Fibroblast of lung (primary cell): Measurements from ENCODE around the gene FBXO41. TPM values are rescaled to one million over a fixed set of nuclear protein-coding genes. Genes with fewer than 3 reads are reported as not detected.

ENCODE experiments used
- DNase-seq, 2 donors: peaks; one replicate each; pipeline versions ENCODE4 v3.0.0 to v3.0.0-alpha.2; 2010; ENCODE audit warnings: low read depth in 2 of 2
- H2AFZ ChIP-seq: 2 replicates; pipeline ENCODE4 v1.5.1; 2012; ENCODE audit warnings: low read length, control low read depth, inconsistent platforms
- H3K27ac ChIP-seq: 2 replicates; pipeline ENCODE4 v1.5.1; 2011; ENCODE audit warnings: low read length, control low read depth; ENCODE audit not compliant: insufficient read depth
- H3K27me3 ChIP-seq: 2 replicates; pipeline ENCODE4 v1.5.1; 2011; ENCODE audit warnings: mild to moderate bottlenecking, low read length; ENCODE audit not compliant: control insufficient read depth, insufficient read depth
- H3K36me3 ChIP-seq: 2 replicates; pipeline ENCODE4 v1.5.1; 2011; ENCODE audit warnings: low read length; ENCODE audit not compliant: control insufficient read depth, insufficient read depth
- H3K4me1 ChIP-seq: 2 replicates; pipeline ENCODE4 v1.5.1; 2011; ENCODE audit warnings: low read length; ENCODE audit not compliant: control insufficient read depth, insufficient read depth; ENCODE audit errors: extremely low read depth
- H3K4me2 ChIP-seq: 2 replicates; pipeline ENCODE4 v1.5.1; 2011; ENCODE audit warnings: low read length, control low read depth; ENCODE audit not compliant: insufficient read depth; ENCODE audit errors: extremely low read depth
- H3K4me3 ChIP-seq, 4 experiments: fragments of 200-600 bp in 1 of 4; sonication (generic) in 1 of 4; replicated peaks in 1 of 4; 2 replicates each; pipeline ENCODE4 v1.5.1; 2011 to 2016; ENCODE audit warnings: low read length in 4 of 4, low read depth in 3 of 4, mild to moderate bottlenecking in 3 of 4, control low read depth in 2 of 4, inconsistent platforms in 1 of 4, mixed read lengths in 1 of 4; ENCODE audit not compliant: insufficient read depth in 1 of 4; ENCODE audit errors: control extremely low read depth in 1 of 4
- H3K79me2 ChIP-seq: 2 replicates; pipeline ENCODE4 v1.5.1; 2012; ENCODE audit warnings: mild to moderate bottlenecking, low read length, inconsistent platforms; ENCODE audit not compliant: control insufficient read depth, insufficient read depth
- H3K9ac ChIP-seq: 2 replicates; pipeline ENCODE4 v1.5.1; 2011; ENCODE audit warnings: mild to moderate bottlenecking, low read length, control low read depth; ENCODE audit not compliant: insufficient read depth
- H3K9me3 ChIP-seq: 2 replicates; pipeline ENCODE4 v1.5.1; 2012; ENCODE audit warnings: low read depth, low read length; ENCODE audit not compliant: control insufficient read depth, insufficient read depth
- H4K20me1 ChIP-seq: 2 replicates; pipeline ENCODE4 v1.5.1; 2011; ENCODE audit warnings: low read length; ENCODE audit not compliant: control insufficient read depth, insufficient read depth; ENCODE audit errors: extremely low read depth
- CTCF ChIP-seq, 2 donors: IDR thresholded peaks in 1 of 2; conservative IDR thresholded peaks in 1 of 2; 1 replicate in 1 of 2; 2 replicates in 1 of 2; pipeline ENCODE4 v1.5.1; 2011 to 2012; ENCODE audit warnings: low read length in 2 of 2, control low read depth in 1 of 2, inconsistent platforms in 1 of 2, low read depth in 1 of 2, mild to moderate bottlenecking in 1 of 2
- EZH2 ChIP-seq: IDR thresholded peaks from 2 replicates; pipeline ENCODE4 v1.5.1; 2012; ENCODE audit warnings: low read length, control low read depth, mild to moderate bottlenecking; ENCODE audit errors: missing control alignments
- polyA plus RNA-seq, 2 donors: library from polyadenylated mRNA; depleted of rRNA in 1 of 2; stranded (reverse) in 1 of 2; unstranded in 1 of 2; fragments of >200 nt; gene quantifications; 2 replicates each; pipeline ENCODE4 v1.2.1, GENCODE V29; 2011 to 2012; ENCODE audit warnings: missing spikeins in 1 of 2
- total RNA-seq: library from RNA; depleted of rRNA; stranded (reverse); fragments of >200 nt; gene quantifications from 2 replicates; pipeline ENCODE4 v1.2.1, GENCODE V29; 2014

Gene FBXO41
- total and polyA plus RNA-seq, 2 donors (not counting 1 experiment from before 2014, with no cell fraction given): 0.51 to 1.2 TPM

GRCh38 chr2:73281244-73281643, 3.0 kb downstream of the FBXO41 start:
- no peak overlapping the region for H3K9ac ChIP-seq
- H2AFZ ChIP-seq: no peak overlapping the region
- no peaks in the 10 kb centered on the region for H3K9me3 ChIP-seq
- H3K4me3 ChIP-seq: no peak overlapping the region
- no peak overlapping the region for H3K4me2 ChIP-seq
- H3K4me1 ChIP-seq: no peaks in the 10 kb centered on the region
- no peak overlapping the region for H3K27ac ChIP-seq
- TF ChIP-seq EZH2 (no peak), CTCF (conservative IDR thresholded peaks at IDR 0.05 in 1 of 2, IDR thresholded peaks at IDR 0.05 in 1 of 2; ENCODE audit: low read depth in 1 of 2, low read length in 2 of 2) (no peak)
- no peaks in the 10 kb centered on the region for H4K20me1 ChIP-seq
- no peaks in the 10 kb centered on the region for H3K36me3 ChIP-seq
- no peaks in the 10 kb centered on the region for H3K79me2 ChIP-seq
- H3K27me3 ChIP-seq: peaks cover 26% of the 10 kb centered on the region
- no peak for DNase-seq

GRCh38 chr2:73279852-73280251, 4.4 kb downstream of the FBXO41 start:
- H3K9ac ChIP-seq: no peak overlapping the region
- H3K36me3 ChIP-seq: no peaks in the 10 kb centered on the region
- no peaks in the 10 kb centered on the region for H3K79me2 ChIP-seq
- no peak overlapping the region for H3K27ac ChIP-seq
- no peak for DNase-seq
- no peak overlapping the region for H3K4me3 ChIP-seq
- TF ChIP-seq EZH2 (no peak), CTCF (conservative IDR thresholded peaks at IDR 0.05 in 1 of 2, IDR thresholded peaks at IDR 0.05 in 1 of 2; ENCODE audit: low read depth in 1 of 2, low read length in 2 of 2) (no peak)
- no peak overlapping the region for H3K4me2 ChIP-seq
- no peaks in the 10 kb centered on the region for H3K9me3 ChIP-seq
- no peaks in the 10 kb centered on the region for H4K20me1 ChIP-seq
- no peak overlapping the region for H2AFZ ChIP-seq
- peaks cover 20% of the 10 kb centered on the region for H3K27me3 ChIP-seq
- H3K4me1 ChIP-seq: no peaks in the 10 kb centered on the region

- Histone ChIP-seq H4K20me1 (no peaks in the 10 kb centered on the region), H3K9ac (no peak overlapping the region), H3K27me3 (peaks cover 37% of the 10 kb centered on the region), H3K4me2 (no peak overlapping the region), H3K9me3 (no peaks in the 10 kb centered on the region), H3K27ac (no peak overlapping the region), H3K79me2 (no peaks in the 10 kb centered on the region), H3K36me3 (no peaks in the 10 kb centered on the region), H3K4me1 (no peaks in the 10 kb centered on the region), H3K4me3 (no peak overlapping the region), H2AFZ (no peak overlapping the region)
- TF ChIP-seq CTCF (conservative IDR thresholded peaks at IDR 0.05 in 1 of 2, IDR thresholded peaks at IDR 0.05 in 1 of 2; ENCODE audit: low read depth in 1 of 2, low read length in 2 of 2): no peak
- TF ChIP-seq EZH2: no peak
- no peak for DNase-seq
Observed at GRCh38 chr2:73272270-73272669, 12.0 kb downstream of the FBXO41 start.
